Spleen (tissue), 11 donors: Measurements from ENCODE around the gene KDM4B. TPM values are rescaled to one million over a fixed set of nuclear protein-coding genes. Genes with fewer than 3 reads are reported as not detected.
A peak's percentile ranks its signal among the peaks of the same experiment; 100 is the strongest.

ENCODE experiments used
- DNase-seq: peaks from one replicate; pipeline ENCODE4 v3.0.0-alpha.2; 2020
- H3K27ac ChIP-seq, 8 donors: fragments of 200-600 bp; sonication (generic) in 7 of 8; 1 replicate in 4 of 8; 2 replicates in 4 of 8; pipeline versions ENCODE4 v1.5.0 to v1.8.0; 2016 to 2021; ENCODE audit warnings: inconsistent platforms in 4 of 8, mild to moderate bottlenecking in 4 of 8, moderate library complexity in 1 of 8
- H3K27me3 ChIP-seq, 7 donors: fragments of 200-600 bp; sonication (generic) in 6 of 7; replicated peaks in 1 of 7; 1 replicate in 4 of 7; 2 replicates in 3 of 7; pipeline versions ENCODE4 v1.5.0 to v1.8.0; 2016 to 2021; ENCODE audit warnings: inconsistent platforms in 3 of 7, mild to moderate bottlenecking in 1 of 7
- H3K36me3 ChIP-seq, 6 donors: fragments of 200-600 bp; sonication (generic) in 5 of 6; 1 replicate in 4 of 6; 2 replicates in 2 of 6; pipeline versions ENCODE4 v1.5.0 to v1.8.0; 2016 to 2021; ENCODE audit warnings: inconsistent platforms in 2 of 6
- H3K4me1 ChIP-seq, 6 donors: fragments of 200-600 bp; sonication (generic) in 5 of 6; 1 replicate in 3 of 6; 2 replicates in 3 of 6; pipeline versions ENCODE4 v1.5.0 to v1.8.0; 2016 to 2021; ENCODE audit warnings: inconsistent platforms in 3 of 6
- H3K4me3 ChIP-seq, 8 donors: fragments of 200-600 bp; sonication (generic) in 7 of 8; 1 replicate in 4 of 8; 2 replicates in 4 of 8; pipeline versions ENCODE4 v1.5.0 to v1.8.0; 2016 to 2021; ENCODE audit warnings: inconsistent platforms in 4 of 8, mild to moderate bottlenecking in 4 of 8, moderate library complexity in 2 of 8
- H3K9me3 ChIP-seq, 8 donors: fragments of 200-600 bp; sonication (generic) in 7 of 8; 1 replicate in 4 of 8; 2 replicates in 4 of 8; pipeline versions ENCODE4 v1.5.0 to v1.8.0; 2016 to 2021; ENCODE audit warnings: inconsistent platforms in 4 of 8
- CTCF ChIP-seq, 11 experiments: fragments of 200-600 bp in 7 of 11; fragments of 450-650 bp in 4 of 11; sonication (generic) in 4 of 11; IDR thresholded peaks in 8 of 11; conservative IDR thresholded peaks in 3 of 11; 1 replicate in 7 of 11; 2 replicates in 4 of 11; pipeline versions ENCODE4 v1.4.0 to v1.8.0; 2016 to 2021; ENCODE audit warnings: antibody characterized with exemption in 11 of 11, inconsistent platforms in 4 of 11, mild to moderate bottlenecking in 1 of 11
- POLR2A ChIP-seq, 3 donors: fragments of 450-650 bp; IDR thresholded peaks; one replicate each; pipeline ENCODE4 v1.5.1; 2017; ENCODE audit warnings: antibody characterized with exemption in 3 of 3, mild to moderate bottlenecking in 1 of 3
- POLR2AphosphoS5 ChIP-seq, 3 donors: sonication (generic); formaldehyde crosslinking; IDR thresholded peaks; one replicate each; pipeline ENCODE4 v1.5.1; 2017; ENCODE audit warnings: antibody characterized with exemption in 3 of 3
- WGBS, 5 donors: extraction: QIAGEN DNeasy Blood & Tissue Kit in 3 of 5; methylation state at CpG; one replicate each; pipeline versions ENCODE4 v1.1.5 to v1.1.7; 2013 to 2018; 5-methylcytosine and 5-hydroxymethylcytosine counted together
- intact Hi-C: fragments of 100-400 bp; cut with DNase I; formaldehyde crosslinking; loops from one replicate; pipeline ENCODE4 v1.15.0; 2023; ENCODE audit warnings: low total_unique reads
- polyA plus RNA-seq, 3 donors: library from polyadenylated mRNA; stranded (reverse); fragments of 200-250 nt; gene quantifications; one replicate each; pipeline ENCODE4 v1.2.1, GENCODE V29; 2013
- total RNA-seq, 7 donors: library from RNA; depleted of rRNA in 3 of 7; stranded (reverse); fragments of >200 nt in 3 of 7; fragmentation: NEBNext Ultra II Directional in 4 of 7; extraction: Animal tissue kit (Norgen Biotek cat#: 25700) in 4 of 7; gene quantifications; one replicate each; pipeline versions ENCODE4 v1.1.0 to v1.2.1, GENCODE V29; 2016 to 2021
- donor health status: healthy with polysubstance abuse.
- donor health status: DM: no; HTN: no; CAD: no; lungs with moderate emphysema.
- donor health status: DM: no; HTN: no; CAD: no.
- donor health status: Bipolar disorder and iron deficiency.
- donor health status: healthy.
- donor health status: DM: no; HTN: no; CAD: no.
- donor health status: DM: yes; HTN: yes; CAD: no.

Gene KDM4B
- total and polyA plus RNA-seq, 10 donors, result 18.3 to 80.5 (median 52.4) TPM

GRCh38 chr19:4929186-4929585 lies 39.7 kb upstream of the KDM4B start:
- H3K4me1 ChIP-seq, result peaks cover 0 to 24% (median 2%) of the 10 kb centered on the region in 6 donors
- H3K27ac ChIP-seq, result no peak overlapping the region
- WGBS, 5 donors, result 93 to 95% (median 94%) methylated on average over 3 to 22 of the region's 22 CpGs
- no peak for DNase-seq
- H3K36me3 ChIP-seq, result peaks cover 0 to 27% (median 0%) of the 10 kb centered on the region in 6 donors
- H3K27me3 ChIP-seq, result no peaks in the 10 kb centered on the region
- intact Hi-C loops, result no loop called here
- no peak for TF ChIP-seq POLR2A (IDR thresholded peaks at IDR 0.05)
- no peak for TF ChIP-seq POLR2AphosphoS5 (IDR thresholded peaks at IDR 0.05)
- no peak for TF ChIP-seq CTCF (IDR thresholded peaks at IDR 0.05 in 8 of 11, conservative IDR thresholded peaks at IDR 0.05 in 3 of 11)
- no peak overlapping the region for H3K4me3 ChIP-seq
- H3K9me3 ChIP-seq, result no peaks in the 10 kb centered on the region

GRCh38 chr19:4930664-4931063 lies 38.2 kb upstream of the KDM4B start:
- no peak overlapping the region for H3K4me3 ChIP-seq
- H3K36me3 ChIP-seq, result peaks cover 0 to 30% (median 0%) of the 10 kb centered on the region in 6 donors
- H3K4me1 ChIP-seq, result peaks cover 0 to 13% (median 2%) of the 10 kb centered on the region in 6 donors
- H3K27ac ChIP-seq, result no peak overlapping the region
- 91 to 95% (median 93%) methylated on average over 21 to 28 of the region's 28 CpGs for WGBS, 5 donors
- no peaks in the 10 kb centered on the region for H3K9me3 ChIP-seq
- TF ChIP-seq POLR2AphosphoS5 (IDR thresholded peaks at IDR 0.05) (no peak), CTCF (IDR thresholded peaks at IDR 0.05 in 8 of 11, conservative IDR thresholded peaks at IDR 0.05 in 3 of 11) (no peak), POLR2A (IDR thresholded peaks at IDR 0.05) (no peak)
- intact Hi-C loops, result no loop called here
- H3K27me3 ChIP-seq, result no peaks in the 10 kb centered on the region
- no peak for DNase-seq

- H3K36me3 ChIP-seq, result peaks cover 0 to 33% (median 0%) of the 10 kb centered on the region in 6 donors
- no peaks in the 10 kb centered on the region for H3K27me3 ChIP-seq
- no peak for DNase-seq
- peak overlapping the region in 3 of 8 donors; percentile 57 to 80 (median 75) for H3K27ac ChIP-seq
- peaks cover 0 to 13% (median 2%) of the 10 kb centered on the region in 6 donors for H3K4me1 ChIP-seq
- H3K4me3 ChIP-seq, result no peak overlapping the region
- H3K9me3 ChIP-seq, result no peaks in the 10 kb centered on the region
- no peak for TF ChIP-seq POLR2A (IDR thresholded peaks at IDR 0.05)
- no peak for TF ChIP-seq POLR2AphosphoS5 (IDR thresholded peaks at IDR 0.05)
- TF ChIP-seq CTCF (IDR thresholded peaks at IDR 0.05 in 8 of 11, conservative IDR thresholded peaks at IDR 0.05 in 3 of 11), result no peak
- intact Hi-C loops, result no loop called here
- 93 to 98% (median 95%) methylated on average over 17 to 32 of the region's 32 CpGs for WGBS, 5 donors
These were observed 36.2 kb upstream of the KDM4B start for GRCh38 chr19:4932711-4933110.

- H3K4me1 ChIP-seq, result peaks cover 0 to 13% (median 2%) of the 10 kb centered on the region in 6 donors
- no peak for DNase-seq
- H3K9me3 ChIP-seq, result no peaks in the 10 kb centered on the region
- H3K36me3 ChIP-seq, result peaks cover 0 to 33% (median 0%) of the 10 kb centered on the region in 6 donors
- peak overlapping the region in 4 of 8 donors; percentile 8 to 80 (median 66) for H3K27ac ChIP-seq
- WGBS, 5 donors, result 57 to 86% (median 66%) methylated on average over 7 of the region's 7 CpGs
- H3K4me3 ChIP-seq, result no peak overlapping the region
- intact Hi-C loops, result no loop called here
- H3K27me3 ChIP-seq, result no peaks in the 10 kb centered on the region
- TF ChIP-seq CTCF (IDR thresholded peaks at IDR 0.05 in 8 of 11, conservative IDR thresholded peaks at IDR 0.05 in 3 of 11) (no peak), POLR2AphosphoS5 (IDR thresholded peaks at IDR 0.05) (no peak), POLR2A (IDR thresholded peaks at IDR 0.05) (no peak)
These were observed 35.4 kb upstream of the KDM4B start for GRCh38 chr19:4933528-4933927.
